GM18526 (cell line): Measurements from ENCODE around the gene TMTC4.

ENCODE experiments used
- POLR2A ChIP-seq: IDR thresholded peaks from 3 replicates; pipeline ENCODE4 v1.6.1; 2011; ENCODE audit not compliant: insufficient read length; ENCODE audit errors: extremely low read depth

Gene TMTC4

GRCh38 chr13:100608906-100609305 lies 65.7 kb downstream of the TMTC4 start:
- TF ChIP-seq POLR2A: no peak

- no peak for TF ChIP-seq POLR2A
Measured at GRCh38 chr13:100608489-100608888, 66.1 kb downstream of the TMTC4 start.

GRCh38 chr13:100604918-100605710 lies 69.5 kb downstream of the TMTC4 start:
- TF ChIP-seq POLR2A: no peak

GRCh38 chr13:100602493-100603111 lies 72.0 kb downstream of the TMTC4 start:
- no peak for TF ChIP-seq POLR2A

- no peak for TF ChIP-seq POLR2A
Measured at GRCh38 chr13:100601716-100602115, 72.9 kb downstream of the TMTC4 start.

- TF ChIP-seq POLR2A: no peak
Measured at GRCh38 chr13:100600915-100601314, 73.7 kb downstream of the TMTC4 start.

GRCh38 chr13:100600461-100600860 lies 74.1 kb downstream of the TMTC4 start:
- TF ChIP-seq POLR2A: no peak

GRCh38 chr13:100597253-100597652 lies 77.3 kb downstream of the TMTC4 start:
- TF ChIP-seq POLR2A: no peak

- TF ChIP-seq POLR2A: no peak
Measured at GRCh38 chr13:100596516-100596915, 78.1 kb downstream of the TMTC4 start.

GRCh38 chr13:100594731-100595130 lies 79.9 kb downstream of the TMTC4 start:
- TF ChIP-seq POLR2A: no peak

- TF ChIP-seq POLR2A: no peak
Measured at GRCh38 chr13:100594255-100594654, 80.3 kb downstream of the TMTC4 start.

- no peak for TF ChIP-seq POLR2A
Measured at GRCh38 chr13:100589178-100589725, 85.3 kb downstream of the TMTC4 start.

- TF ChIP-seq POLR2A: peak; percentile 45
Measured at GRCh38 chr13:100588331-100589177, 86.0 kb downstream of the TMTC4 start, which contains the start of gene GGACT. Gene GGACT (minus strand): TSS chr13:100588789. CDS start chr13:100532591, 56,198 bp downstream.

- no peak for TF ChIP-seq POLR2A
Measured at GRCh38 chr13:100584896-100585295, 89.7 kb downstream of the TMTC4 start.

- TF ChIP-seq POLR2A: no peak
Measured at GRCh38 chr13:100581504-100581903, 93.1 kb downstream of the TMTC4 start.
